ENCODE results near the gene HDDC2. TPM values are rescaled to one million over a fixed set of nuclear protein-coding genes. Genes with fewer than 3 reads are reported as not detected.

Gene HDDC2
- polyA plus RNA-seq, 3 donors, result 24.4 to 59.9 (median 42.6) TPM

GRCh38 chr6:125237764-125238163 lies 64.0 kb downstream of the HDDC2 start:
- Histone ChIP-seq H3K4me1 (ENCODE audit: control insufficient read depth in 1 of 2, insufficient read depth in 2 of 2, low read length in 2 of 2) (peaks cover 0 to 2% of the 10 kb centered on the region in 2 donors), H3K79me2 (ENCODE audit: insufficient read depth, low read length) (no peaks in the 10 kb centered on the region), H4K20me1 (ENCODE audit: insufficient read depth, low read length) (no peaks in the 10 kb centered on the region), H2AFZ (ENCODE audit: insufficient read depth, low read depth, low read length, poor library complexity, severe bottlenecking) (no peak overlapping the region), H3K4me2 (replicated peaks; ENCODE audit: extremely low read depth, low read length, poor library complexity, severe bottlenecking) (no peak overlapping the region), H3K27ac (ENCODE audit: low read depth in 1 of 2, low read length in 2 of 2) (no peak overlapping the region), H3K4me3 (replicated peaks in 1 of 3; ENCODE audit: low read depth in 2 of 3, low read length in 3 of 3) (no peak overlapping the region), H3K9ac (ENCODE audit: insufficient read depth, low read length, poor library complexity, severe bottlenecking) (no peak overlapping the region), H3K36me3 (replicated peaks in 1 of 2; ENCODE audit: control insufficient read depth in 1 of 2, insufficient read depth in 2 of 2, low read length in 2 of 2) (no peaks in the 10 kb centered on the region), H3K9me3 (replicated peaks in 1 of 2; ENCODE audit: control insufficient read depth in 1 of 2, insufficient read depth in 1 of 2, low read length in 2 of 2) (peaks cover 0 to 6% of the 10 kb centered on the region in 2 donors), H3K27me3 (ENCODE audit: control insufficient read depth in 2 of 2, insufficient read depth in 2 of 2, low read length in 2 of 2) (no peaks in the 10 kb centered on the region)
- H3K27me3 Mint-ChIP-seq (ENCODE audit: low read depth in 3 of 3), result no peaks in the 10 kb centered on the region
- intact Hi-C loops (cut with micrococcal nuclease), result no loop called here
- peaks cover 6% of the 10 kb centered on the region for H3K4me1 Mint-ChIP-seq
- TF ChIP-seq, protein P1, sequence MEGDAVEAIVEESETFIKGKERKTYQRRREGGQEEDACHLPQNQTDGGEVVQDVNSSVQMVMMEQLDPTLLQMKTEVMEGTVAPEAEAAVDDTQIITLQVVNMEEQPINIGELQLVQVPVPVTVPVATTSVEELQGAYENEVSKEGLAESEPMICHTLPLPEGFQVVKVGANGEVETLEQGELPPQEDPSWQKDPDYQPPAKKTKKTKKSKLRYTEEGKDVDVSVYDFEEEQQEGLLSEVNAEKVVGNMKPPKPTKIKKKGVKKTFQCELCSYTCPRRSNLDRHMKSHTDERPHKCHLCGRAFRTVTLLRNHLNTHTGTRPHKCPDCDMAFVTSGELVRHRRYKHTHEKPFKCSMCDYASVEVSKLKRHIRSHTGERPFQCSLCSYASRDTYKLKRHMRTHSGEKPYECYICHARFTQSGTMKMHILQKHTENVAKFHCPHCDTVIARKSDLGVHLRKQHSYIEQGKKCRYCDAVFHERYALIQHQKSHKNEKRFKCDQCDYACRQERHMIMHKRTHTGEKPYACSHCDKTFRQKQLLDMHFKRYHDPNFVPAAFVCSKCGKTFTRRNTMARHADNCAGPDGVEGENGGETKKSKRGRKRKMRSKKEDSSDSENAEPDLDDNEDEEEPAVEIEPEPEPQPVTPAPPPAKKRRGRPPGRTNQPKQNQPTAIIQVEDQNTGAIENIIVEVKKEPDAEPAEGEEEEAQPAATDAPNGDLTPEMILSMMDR (IDR thresholded peaks at IDR 0.05), result no peak
- H3K9me3 Mint-ChIP-seq, result peaks cover 9 to 32% (median 24%) of the 10 kb centered on the region in 7 donors
- H3K27ac Mint-ChIP-seq, result peak overlapping the region in 3 of 7 donors; percentile 11 to 66 (median 32)
- DNase-seq, result no peak
- H3K36me3 Mint-ChIP-seq, result no peaks in the 10 kb centered on the region
- no peak overlapping the region for H3K4me3 Mint-ChIP-seq
- WGBS (ENCODE audit: insufficient coverage), result no CpG with 5 or more reads among the region's 4 CpGs

GRCh38 chr6:125236536-125237327 lies 65.0 kb downstream of the HDDC2 start:
- Histone ChIP-seq H3K27ac (ENCODE audit: low read depth in 1 of 2, low read length in 2 of 2) (no peak overlapping the region), H3K79me2 (ENCODE audit: insufficient read depth, low read length) (no peaks in the 10 kb centered on the region), H3K4me1 (ENCODE audit: control insufficient read depth in 1 of 2, insufficient read depth in 2 of 2, low read length in 2 of 2) (peaks cover 0 to 2% of the 10 kb centered on the region in 2 donors), H3K9ac (ENCODE audit: insufficient read depth, low read length, poor library complexity, severe bottlenecking) (no peak overlapping the region), H3K27me3 (ENCODE audit: control insufficient read depth in 2 of 2, insufficient read depth in 2 of 2, low read length in 2 of 2) (no peaks in the 10 kb centered on the region), H3K36me3 (replicated peaks in 1 of 2; ENCODE audit: control insufficient read depth in 1 of 2, insufficient read depth in 2 of 2, low read length in 2 of 2) (no peaks in the 10 kb centered on the region), H3K9me3 (replicated peaks in 1 of 2; ENCODE audit: control insufficient read depth in 1 of 2, insufficient read depth in 1 of 2, low read length in 2 of 2) (peaks cover 0 to 6% of the 10 kb centered on the region in 2 donors), H2AFZ (ENCODE audit: insufficient read depth, low read depth, low read length, poor library complexity, severe bottlenecking) (no peak overlapping the region), H4K20me1 (ENCODE audit: insufficient read depth, low read length) (no peaks in the 10 kb centered on the region), H3K4me3 (replicated peaks in 1 of 3; ENCODE audit: low read depth in 2 of 3, low read length in 3 of 3) (no peak overlapping the region), H3K4me2 (replicated peaks; ENCODE audit: extremely low read depth, low read length, poor library complexity, severe bottlenecking) (no peak overlapping the region)
- Mint-ChIP-seq H3K4me3 (no peak overlapping the region), H3K9me3 (peaks cover 6 to 27% (median 21%) of the 10 kb centered on the region in 7 donors), H3K36me3 (no peaks in the 10 kb centered on the region), H3K27ac (peak overlapping the region in 1 of 7 donors; percentile 22), H3K4me1 (peaks cover 6% of the 10 kb centered on the region), H3K27me3 (ENCODE audit: low read depth in 3 of 3) (no peaks in the 10 kb centered on the region)
- intact Hi-C loops (cut with micrococcal nuclease), result no loop called here
- TF ChIP-seq, protein P1 (IDR thresholded peaks at IDR 0.05), result no peak
- WGBS (ENCODE audit: insufficient coverage), result 71% methylated on average over 4 of the region's 5 CpGs
- no peak for DNase-seq
